ENCODE results near the gene TRIO. TPM values are rescaled to one million over a fixed set of nuclear protein-coding genes. Genes with fewer than 3 reads are reported as not detected.

Gene TRIO
- total RNA-seq, 1 donor from 2014 or later, result 95.6 TPM

GRCh38 chr5:14322437-14323187 is 179.5 kb downstream of the TRIO start:
- no peak for DNase-seq (ENCODE audit: low read depth in 2 of 2)

- DNase-seq (ENCODE audit: low read depth in 2 of 2), result no peak
Observed at GRCh38 chr5:14323466-14323865, 180.3 kb downstream of the TRIO start.

GRCh38 chr5:14325369-14325768 is 182.2 kb downstream of the TRIO start:
- DNase-seq (ENCODE audit: low read depth in 2 of 2), result no peak

- DNase-seq (ENCODE audit: low read depth in 2 of 2), result peak in 1 of 2 donors; percentile 36
Observed at GRCh38 chr5:14326035-14326903, 183.1 kb downstream of the TRIO start.

- DNase-seq (ENCODE audit: low read depth in 2 of 2), result no peak
Observed at GRCh38 chr5:14327624-14328023, 184.5 kb downstream of the TRIO start.

- DNase-seq (ENCODE audit: low read depth in 2 of 2), result no peak
Observed at GRCh38 chr5:14328144-14328543, 185.0 kb downstream of the TRIO start.

- DNase-seq (ENCODE audit: low read depth in 2 of 2), result no peak
Observed at GRCh38 chr5:14330291-14330690, 187.1 kb downstream of the TRIO start.

GRCh38 chr5:14330729-14331385 is 187.7 kb downstream of the TRIO start:
- DNase-seq (ENCODE audit: low read depth in 2 of 2), result no peak

- DNase-seq (ENCODE audit: low read depth in 2 of 2), result no peak
Observed at GRCh38 chr5:14331386-14331781, 188.2 kb downstream of the TRIO start.

GRCh38 chr5:14332038-14332631 is 189.0 kb downstream of the TRIO start:
- DNase-seq (ENCODE audit: low read depth in 2 of 2), result no peak

GRCh38 chr5:14332746-14333145 is 189.6 kb downstream of the TRIO start:
- no peak for DNase-seq (ENCODE audit: low read depth in 2 of 2)

GRCh38 chr5:14337593-14337992 is 194.5 kb downstream of the TRIO start:
- no peak for DNase-seq (ENCODE audit: low read depth in 2 of 2)

GRCh38 chr5:14339468-14339867 is 196.3 kb downstream of the TRIO start:
- no peak for DNase-seq (ENCODE audit: low read depth in 2 of 2)

- no peak for DNase-seq (ENCODE audit: low read depth in 2 of 2)
Observed at GRCh38 chr5:14341571-14342230, 198.6 kb downstream of the TRIO start.

GRCh38 chr5:14342306-14342705 is 199.2 kb downstream of the TRIO start:
- DNase-seq (ENCODE audit: low read depth in 2 of 2), result peak; percentile 63 to 86

- no peak for DNase-seq (ENCODE audit: low read depth in 2 of 2)
Observed at GRCh38 chr5:14343376-14343775, 200.2 kb downstream of the TRIO start.

GRCh38 chr5:14347522-14347921 is 204.4 kb downstream of the TRIO start:
- no peak for DNase-seq (ENCODE audit: low read depth in 2 of 2)

- DNase-seq (ENCODE audit: low read depth in 2 of 2), result no peak
Observed at GRCh38 chr5:14348142-14348541, 205.0 kb downstream of the TRIO start.

GRCh38 chr5:14349029-14349428 is 205.9 kb downstream of the TRIO start:
- no peak for DNase-seq (ENCODE audit: low read depth in 2 of 2)

GRCh38 chr5:14351086-14351661 is 208.0 kb downstream of the TRIO start:
- DNase-seq (ENCODE audit: low read depth in 2 of 2), result no peak

Measured in lung microvascular endothelial cell (primary cell).